Measurements from ENCODE around the gene QSOX2. TPM values are rescaled to one million over a fixed set of nuclear protein-coding genes. Genes with fewer than 3 reads are reported as not detected.

QSOX2 gene
- total RNA-seq, 1 experiment from 2014 or later, result 40.0 TPM

DNA sequence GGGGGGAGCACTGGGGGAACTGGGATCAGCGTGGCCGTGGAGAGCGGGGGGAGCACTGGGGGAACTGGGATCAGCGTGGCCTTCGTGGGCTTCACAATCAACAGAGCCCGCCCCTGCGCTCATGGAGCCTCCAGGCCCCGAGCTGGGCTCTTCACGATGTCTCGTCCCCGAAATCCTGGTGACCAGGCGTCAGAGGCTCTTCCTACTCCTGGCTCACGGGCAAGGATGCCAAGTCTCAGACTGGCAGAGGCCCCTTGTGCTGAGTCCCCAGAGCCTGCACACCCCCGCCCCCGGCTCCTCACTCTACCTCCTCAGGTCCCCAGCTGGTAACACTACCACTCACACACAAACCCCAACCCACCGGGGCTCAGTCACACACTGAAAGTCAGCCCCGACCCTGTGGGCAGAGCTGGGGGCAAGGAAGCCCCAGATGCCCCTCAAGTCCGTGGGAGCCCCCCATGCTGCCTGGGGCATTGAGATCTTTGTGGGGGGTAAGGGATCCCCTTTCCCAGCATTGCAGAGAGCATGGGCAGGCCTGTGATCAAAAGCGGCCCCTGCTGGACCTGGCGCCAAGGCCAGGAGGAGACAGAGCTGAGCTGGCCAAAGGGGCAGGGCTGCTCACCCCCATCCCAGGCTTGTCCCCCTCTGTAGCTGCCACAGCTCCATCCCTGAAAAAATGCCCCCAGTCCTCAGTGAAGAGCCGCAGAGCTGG lies 67.4 kb downstream of the QSOX2 start:
- ChIA-PET POLR2A (no interaction called here), CTCF (no interaction called here)
- no peaks in the 10 kb centered on the region for H3K9me3 ChIP-seq (ENCODE audit: control insufficient read depth, insufficient read depth, low read depth, low read length)
- no peak for ATAC-seq
- H3K27me3 ChIP-seq (ENCODE audit: control insufficient read depth, insufficient read depth, low read length), result no peaks in the 10 kb centered on the region
- no peaks in the 10 kb centered on the region; the same call in 1 of the 2 replicates for H3K4me1 ChIP-seq (ENCODE audit: control insufficient read depth, insufficient read depth, low read length)
- no peak overlapping the region for H3K4me3 ChIP-seq (ENCODE audit: low read depth in 2 of 2, low read length in 2 of 2)
- no peak for DNase-seq (ENCODE audit: low read depth, low spot score)
- BruUV-seq (replicated peaks), result no TSS peak
- TF ChIP-seq, protein P1, sequence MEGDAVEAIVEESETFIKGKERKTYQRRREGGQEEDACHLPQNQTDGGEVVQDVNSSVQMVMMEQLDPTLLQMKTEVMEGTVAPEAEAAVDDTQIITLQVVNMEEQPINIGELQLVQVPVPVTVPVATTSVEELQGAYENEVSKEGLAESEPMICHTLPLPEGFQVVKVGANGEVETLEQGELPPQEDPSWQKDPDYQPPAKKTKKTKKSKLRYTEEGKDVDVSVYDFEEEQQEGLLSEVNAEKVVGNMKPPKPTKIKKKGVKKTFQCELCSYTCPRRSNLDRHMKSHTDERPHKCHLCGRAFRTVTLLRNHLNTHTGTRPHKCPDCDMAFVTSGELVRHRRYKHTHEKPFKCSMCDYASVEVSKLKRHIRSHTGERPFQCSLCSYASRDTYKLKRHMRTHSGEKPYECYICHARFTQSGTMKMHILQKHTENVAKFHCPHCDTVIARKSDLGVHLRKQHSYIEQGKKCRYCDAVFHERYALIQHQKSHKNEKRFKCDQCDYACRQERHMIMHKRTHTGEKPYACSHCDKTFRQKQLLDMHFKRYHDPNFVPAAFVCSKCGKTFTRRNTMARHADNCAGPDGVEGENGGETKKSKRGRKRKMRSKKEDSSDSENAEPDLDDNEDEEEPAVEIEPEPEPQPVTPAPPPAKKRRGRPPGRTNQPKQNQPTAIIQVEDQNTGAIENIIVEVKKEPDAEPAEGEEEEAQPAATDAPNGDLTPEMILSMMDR (IDR thresholded peaks at IDR 0.05), result no peak
- TF ChIP-seq SIN3A (IDR thresholded peaks at IDR 0.05; ENCODE audit: borderline replicate concordance, insufficient read depth, low read depth, low read length) (no peak), POLR2AphosphoS5 (IDR thresholded peaks at IDR 0.05; ENCODE audit: low read depth, low read length) (no peak), TCF7L2 (IDR thresholded peaks at IDR 0.05; ENCODE audit: low read depth, low read length) (no peak)
- TF ChIP-seq, protein P2, sequence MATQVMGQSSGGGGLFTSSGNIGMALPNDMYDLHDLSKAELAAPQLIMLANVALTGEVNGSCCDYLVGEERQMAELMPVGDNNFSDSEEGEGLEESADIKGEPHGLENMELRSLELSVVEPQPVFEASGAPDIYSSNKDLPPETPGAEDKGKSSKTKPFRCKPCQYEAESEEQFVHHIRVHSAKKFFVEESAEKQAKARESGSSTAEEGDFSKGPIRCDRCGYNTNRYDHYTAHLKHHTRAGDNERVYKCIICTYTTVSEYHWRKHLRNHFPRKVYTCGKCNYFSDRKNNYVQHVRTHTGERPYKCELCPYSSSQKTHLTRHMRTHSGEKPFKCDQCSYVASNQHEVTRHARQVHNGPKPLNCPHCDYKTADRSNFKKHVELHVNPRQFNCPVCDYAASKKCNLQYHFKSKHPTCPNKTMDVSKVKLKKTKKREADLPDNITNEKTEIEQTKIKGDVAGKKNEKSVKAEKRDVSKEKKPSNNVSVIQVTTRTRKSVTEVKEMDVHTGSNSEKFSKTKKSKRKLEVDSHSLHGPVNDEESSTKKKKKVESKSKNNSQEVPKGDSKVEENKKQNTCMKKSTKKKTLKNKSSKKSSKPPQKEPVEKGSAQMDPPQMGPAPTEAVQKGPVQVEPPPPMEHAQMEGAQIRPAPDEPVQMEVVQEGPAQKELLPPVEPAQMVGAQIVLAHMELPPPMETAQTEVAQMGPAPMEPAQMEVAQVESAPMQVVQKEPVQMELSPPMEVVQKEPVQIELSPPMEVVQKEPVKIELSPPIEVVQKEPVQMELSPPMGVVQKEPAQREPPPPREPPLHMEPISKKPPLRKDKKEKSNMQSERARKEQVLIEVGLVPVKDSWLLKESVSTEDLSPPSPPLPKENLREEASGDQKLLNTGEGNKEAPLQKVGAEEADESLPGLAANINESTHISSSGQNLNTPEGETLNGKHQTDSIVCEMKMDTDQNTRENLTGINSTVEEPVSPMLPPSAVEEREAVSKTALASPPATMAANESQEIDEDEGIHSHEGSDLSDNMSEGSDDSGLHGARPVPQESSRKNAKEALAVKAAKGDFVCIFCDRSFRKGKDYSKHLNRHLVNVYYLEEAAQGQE (IDR thresholded peaks at IDR 0.05; ENCODE audit: insufficient read depth in 1 of 2, low read depth in 2 of 2, low read length in 1 of 2), result no peak
- no peak overlapping the region for H3K27ac ChIP-seq (ENCODE audit: low read length)
- in situ Hi-C loops (cut with HindIII; ENCODE audit: low pct_unique_long_range_greater_than_20kb, low sequenced_read_pairs), result no loop called here
- intact Hi-C loops (cut with micrococcal nuclease; ENCODE audit: unreplicated experiment), result no loop called here
- H3K36me3 ChIP-seq (ENCODE audit: control insufficient read depth, insufficient read depth, low read length), result no peaks in the 10 kb centered on the region

DNA sequence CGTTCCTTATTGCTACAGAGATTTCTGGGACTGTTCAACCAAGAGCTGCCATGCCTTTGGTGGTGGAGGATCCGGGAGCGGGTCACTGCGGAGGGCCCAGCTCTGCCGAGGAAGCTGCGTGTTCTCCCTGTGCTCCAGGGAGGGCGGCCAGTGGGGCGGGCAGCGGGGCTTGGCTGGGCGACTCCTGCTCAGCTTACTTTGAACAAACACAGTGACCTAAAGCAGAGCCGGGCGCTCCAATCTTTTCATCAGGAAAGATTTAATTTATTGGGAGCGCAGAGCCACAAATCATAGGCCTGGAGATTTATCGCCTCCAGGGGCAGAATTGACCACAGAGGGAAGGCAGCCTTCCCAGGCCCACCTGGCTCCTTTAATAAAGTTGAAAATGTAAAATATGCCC lies 68.4 kb downstream of the QSOX2 start:
- no peak for DNase-seq (ENCODE audit: low read depth, low spot score)
- no peak for TF ChIP-seq POLR2AphosphoS5 (IDR thresholded peaks at IDR 0.05; ENCODE audit: low read depth, low read length)
- no peak for ATAC-seq
- no peaks in the 10 kb centered on the region for H3K9me3 ChIP-seq (ENCODE audit: control insufficient read depth, insufficient read depth, low read depth, low read length)
- POLR2A ChIA-PET, result no interaction called here
- H3K36me3 ChIP-seq (ENCODE audit: control insufficient read depth, insufficient read depth, low read length), result no peaks in the 10 kb centered on the region
- in situ Hi-C loops (cut with HindIII; ENCODE audit: low pct_unique_long_range_greater_than_20kb, low sequenced_read_pairs) (no loop called here), intact Hi-C loops (cut with micrococcal nuclease; ENCODE audit: unreplicated experiment) (no loop called here)
- no peak overlapping the region for H3K27ac ChIP-seq (ENCODE audit: low read length)
- CTCF ChIA-PET, result no interaction called here
- H3K27me3 ChIP-seq (ENCODE audit: control insufficient read depth, insufficient read depth, low read length), result no peaks in the 10 kb centered on the region
- H3K4me1 ChIP-seq (ENCODE audit: control insufficient read depth, insufficient read depth, low read length), result no peaks in the 10 kb centered on the region; the same call in 1 of the 2 replicates
- BruUV-seq (replicated peaks), result no TSS peak
- no peak overlapping the region for H3K4me3 ChIP-seq (ENCODE audit: low read depth in 2 of 2, low read length in 2 of 2)

DNA sequence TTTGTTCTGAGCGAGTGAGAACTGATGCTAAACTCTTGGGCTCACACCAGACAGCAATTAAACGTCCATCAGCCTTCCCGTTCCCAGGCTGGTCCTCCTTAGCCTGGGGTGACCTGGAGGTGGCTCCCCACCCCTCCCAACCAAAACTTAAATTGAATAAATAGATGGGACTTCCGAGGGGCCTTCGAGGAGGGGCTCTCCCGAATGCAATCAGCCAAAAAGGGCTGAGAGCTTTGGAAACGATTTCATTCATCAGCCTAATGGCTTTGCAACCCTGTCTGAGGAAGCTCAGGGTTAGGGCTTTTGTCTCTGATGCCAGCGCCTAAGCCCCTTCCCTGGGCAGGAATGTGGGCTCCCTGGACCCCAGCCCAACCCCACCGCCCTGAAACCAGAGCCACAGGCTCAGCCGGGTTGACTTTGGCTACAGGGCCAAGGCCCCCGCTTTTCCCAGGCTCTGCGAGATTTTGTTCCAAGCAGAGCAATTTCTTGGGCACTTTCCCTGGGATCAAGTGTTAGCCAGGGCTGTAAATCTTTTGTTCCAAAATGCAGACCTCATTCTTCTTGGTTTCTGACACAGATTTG lies 69.9 kb downstream of the QSOX2 start:
- ChIA-PET CTCF (no interaction called here), POLR2A (no interaction called here)
- no peaks in the 10 kb centered on the region; the same call in none of the 2 replicates for H3K4me1 ChIP-seq (ENCODE audit: control insufficient read depth, insufficient read depth, low read length)
- DNase-seq (ENCODE audit: low read depth, low spot score) (no peak), ATAC-seq (no peak)
- H3K27ac ChIP-seq (ENCODE audit: low read length), result no peak overlapping the region
- H3K27me3 ChIP-seq (ENCODE audit: control insufficient read depth, insufficient read depth, low read length), result no peaks in the 10 kb centered on the region
- H3K9me3 ChIP-seq (ENCODE audit: control insufficient read depth, insufficient read depth, low read depth, low read length), result no peaks in the 10 kb centered on the region
- H3K36me3 ChIP-seq (ENCODE audit: control insufficient read depth, insufficient read depth, low read length), result no peaks in the 10 kb centered on the region
- intact Hi-C loops (cut with micrococcal nuclease; ENCODE audit: unreplicated experiment) (no loop called here), in situ Hi-C loops (cut with HindIII; ENCODE audit: low pct_unique_long_range_greater_than_20kb, low sequenced_read_pairs) (no loop called here)
- no peak overlapping the region for H3K4me3 ChIP-seq (ENCODE audit: low read depth in 2 of 2, low read length in 2 of 2)
- TF ChIP-seq POLR2AphosphoS5 (IDR thresholded peaks at IDR 0.05; ENCODE audit: low read depth, low read length), result no peak
- no peak for TF ChIP-seq TCF7L2 (IDR thresholded peaks at IDR 0.05; ENCODE audit: low read depth, low read length)
- TF ChIP-seq, protein P1 (IDR thresholded peaks at IDR 0.05), result no peak
- TF ChIP-seq, protein P2 (IDR thresholded peaks at IDR 0.05; ENCODE audit: insufficient read depth in 1 of 2, low read depth in 2 of 2, low read length in 1 of 2), result no peak
- TF ChIP-seq SIN3A (IDR thresholded peaks at IDR 0.05; ENCODE audit: borderline replicate concordance, insufficient read depth, low read depth, low read length), result no peak
- BruUV-seq (replicated peaks), result no TSS peak

Data from Panc1 (cell line).